HG02938 (cell line): ENCODE results near the gene CSNK2B.
A peak's percentile ranks its signal among the peaks of the same experiment; 100 is the strongest.
"Not testable (repeated sequence)": the region's sequence is repeated elsewhere in the genome, so short reads cannot be mapped to it uniquely, and the experiment has no call there.

Experiments used
- ATAC-seq: cut with Tn5 transposase; IDR thresholded peaks from one replicate; pipeline ENCODE4 v1.9.1; 2021; ENCODE audit warnings: mild to moderate bottlenecking, moderate library complexity; ENCODE audit not compliant: unreplicated experiment

CSNK2B gene

GRCh38 chr6:31687860-31688693 lies 22.2 kb downstream of the CSNK2B start:
- ATAC-seq, result no peak

- no peak for ATAC-seq
These were observed 23.6 kb downstream of the CSNK2B start for GRCh38 chr6:31689249-31690110.

GRCh38 chr6:31690231-31691077 lies 24.6 kb downstream of the CSNK2B start:
- no peak for ATAC-seq

DNA sequence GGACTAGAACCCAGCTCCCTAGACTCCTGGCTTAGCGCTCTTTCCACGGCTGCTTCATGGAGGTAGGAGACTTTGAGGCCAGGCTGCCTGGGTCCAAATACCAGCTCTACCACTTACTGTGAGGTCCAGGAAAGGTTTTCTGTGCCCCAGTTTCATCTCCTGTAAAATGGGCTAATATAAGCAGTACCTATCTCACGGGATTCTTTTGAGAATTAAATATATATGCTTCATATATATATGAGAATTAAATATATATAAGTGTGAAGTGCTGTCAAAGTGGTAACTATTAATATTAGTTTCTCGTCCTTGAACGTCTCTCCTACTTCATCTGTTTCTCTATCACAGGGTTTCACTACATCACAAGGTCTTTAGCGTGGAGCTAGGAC lies 25.2 kb downstream of the CSNK2B start:
- ATAC-seq, result no peak

GRCh38 chr6:31691564-31692108 lies 25.8 kb downstream of the CSNK2B start:
- no peak for ATAC-seq

- no peak for ATAC-seq
These were observed 26.5 kb downstream of the CSNK2B start for GRCh38 chr6:31692353-31692752.

GRCh38 chr6:31692886-31693285 lies 27.0 kb downstream of the CSNK2B start:
- no peak for ATAC-seq

GRCh38 chr6:31693535-31693934 lies 27.7 kb downstream of the CSNK2B start:
- no peak for ATAC-seq

DNA sequence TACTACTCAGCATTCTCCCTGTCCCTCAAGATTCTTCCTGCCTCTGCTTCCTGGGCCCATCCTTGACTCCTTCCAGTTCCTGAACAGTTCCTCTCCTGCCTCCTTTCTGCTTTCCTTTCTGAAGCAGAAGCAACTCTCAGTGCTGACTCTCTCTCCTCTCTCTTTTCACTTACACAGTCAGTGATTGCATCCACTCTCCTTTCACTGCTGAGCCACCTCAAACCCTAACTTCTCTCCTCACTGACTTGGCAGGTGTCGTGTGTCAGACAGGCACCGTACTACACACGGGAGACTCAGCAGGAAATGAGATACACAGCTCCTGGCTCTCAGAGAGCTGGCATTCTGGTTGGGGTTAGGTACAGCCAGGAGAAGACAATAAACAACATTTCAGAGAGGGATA lies 31.7 kb downstream of the CSNK2B start:
- ATAC-seq, result no peak

GRCh38 chr6:31700740-31701401 lies 35.0 kb downstream of the CSNK2B start:
- no peak for ATAC-seq

DNA sequence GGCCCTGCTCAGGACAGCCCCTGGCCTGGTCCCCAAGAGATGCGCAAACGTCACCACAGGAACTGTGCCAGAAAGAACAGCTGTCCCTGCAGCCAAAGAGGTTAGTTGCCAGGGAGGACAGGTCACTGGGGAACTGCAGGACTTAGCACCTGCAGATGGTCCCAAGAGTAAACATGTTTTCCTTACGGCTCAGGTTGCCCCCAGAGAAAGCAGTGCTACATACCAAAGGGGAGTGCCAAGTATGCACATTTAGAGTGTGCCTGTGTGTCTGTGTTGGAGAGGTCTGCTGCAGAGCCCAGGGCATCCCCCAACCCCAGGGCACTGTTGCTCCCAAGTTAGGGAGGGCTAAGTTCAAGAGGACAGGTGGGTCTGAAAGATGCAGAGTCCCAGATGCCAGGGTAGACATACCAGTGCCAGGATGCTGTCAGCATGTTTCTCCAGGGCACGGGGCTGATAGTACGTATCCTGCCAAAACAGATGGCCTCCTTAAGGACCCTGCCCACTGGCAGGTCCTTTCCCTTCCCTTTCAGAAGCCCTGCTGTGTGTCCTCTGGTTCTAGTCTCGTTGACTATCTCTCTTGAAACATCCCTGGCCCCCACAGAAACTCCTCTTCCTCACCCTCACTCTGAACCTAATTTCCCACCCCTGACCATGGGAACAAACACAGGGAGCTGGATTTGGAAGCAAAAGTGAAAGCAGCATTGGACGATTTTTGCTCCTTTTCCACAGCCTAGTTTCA lies 36.0 kb downstream of the CSNK2B start:
- no peak for ATAC-seq

- no peak for ATAC-seq
These were observed 36.5 kb downstream of the CSNK2B start for GRCh38 chr6:31702405-31702818.

- ATAC-seq, result peak; percentile 62
These were observed 37.2 kb downstream of the CSNK2B start, which contains the start of gene ABHD16A for GRCh38 chr6:31702819-31703716. TSS of gene ABHD16A (minus strand) at chr6:31703324. CDS start at chr6:31703281, 43 bp downstream.

- ATAC-seq, result no peak
These were observed 40.1 kb downstream of the CSNK2B start for GRCh38 chr6:31705931-31706330.

DNA sequence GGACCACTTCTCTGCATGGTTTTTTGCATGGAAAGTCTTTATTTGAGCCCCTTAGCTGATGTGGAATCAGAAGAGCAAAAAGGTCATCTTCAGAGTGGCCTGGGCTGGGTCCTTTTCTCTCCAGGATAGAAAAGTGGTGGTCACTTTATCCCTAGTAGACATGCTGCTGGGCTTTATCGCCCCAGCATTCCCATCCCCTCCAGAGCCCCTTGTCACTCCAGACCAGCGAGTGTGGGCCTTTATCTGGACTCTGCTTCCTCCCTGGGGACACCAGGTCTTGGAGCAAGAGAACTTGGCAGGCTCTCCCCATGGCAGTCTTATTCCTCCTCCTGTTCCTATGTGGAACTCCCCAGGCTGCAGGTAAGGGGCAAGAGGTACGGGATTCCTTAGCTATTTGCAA lies 40.7 kb downstream of the CSNK2B start, which contains the start of gene LY6G6F:
Gene LY6G6F (plus strand): TSS at position 268 of the 400 bp plus-strand sequence. CDS start 41 bp downstream, at position 309.
- no peak for ATAC-seq

- no peak for ATAC-seq
These were observed 41.8 kb downstream of the CSNK2B start for GRCh38 chr6:31707701-31708100.

GRCh38 chr6:31708224-31708623 lies 42.3 kb downstream of the CSNK2B start:
- ATAC-seq, result no peak

GRCh38 chr6:31709157-31709556 lies 43.3 kb downstream of the CSNK2B start:
- ATAC-seq, result not testable (repeated sequence)
